SJCRH30 (cell line): Measurements from ENCODE around the gene DEFB129. TPM values are rescaled to one million over a fixed set of nuclear protein-coding genes. Genes with fewer than 3 reads are reported as not detected.

Source experiments
- total RNA-seq: library from RNA; depleted of rRNA; stranded (reverse); fragments of >200 nt; shearing (Covaris generic); gene quantifications from 2 replicates; pipeline ENCODE4 v1.2.3, GENCODE V29; 2014; rRNA removed

The DEFB129 gene
- total RNA-seq, 1 experiment from 2014 or later, result not detected

Other genes starting within 250 kb of the DEFB129 start
- gene DEFB125, start 139.6 kb upstream of the DEFB129 start, total RNA-seq, result not detected in 2 replicates
- not detected in 2 replicates for gene DEFB126, start 84.7 kb upstream of the DEFB129 start, total RNA-seq
- gene DEFB127, start 69.8 kb upstream of the DEFB129 start, total RNA-seq, result not detected in 2 replicates
- not detected in 2 replicates for gene DEFB128, start 37.5 kb upstream of the DEFB129 start, total RNA-seq
- gene DEFB132, start 30.5 kb downstream of the DEFB129 start, total RNA-seq, result not detected in 2 replicates
- gene C20orf96, start 63.5 kb downstream of the DEFB129 start, total RNA-seq, result 1.5 and 2.3 TPM in 2 replicates
- gene ZCCHC3, start 70.3 kb downstream of the DEFB129 start, total RNA-seq, result 44.8 and 46.5 TPM in 2 replicates
- gene SOX12, start 98.3 kb downstream of the DEFB129 start, total RNA-seq, result 12.7 TPM in 2 replicates
- gene NRSN2, start 119.9 kb downstream of the DEFB129 start, total RNA-seq, result 13.2 and 14.9 TPM in 2 replicates
- 11.3 and 12.4 TPM in 2 replicates for gene TRIB3, start 153.5 kb downstream of the DEFB129 start, total RNA-seq
- gene RBCK1, start 181.0 kb downstream of the DEFB129 start, total RNA-seq, result 26.1 and 28.5 TPM in 2 replicates
- 31.8 and 33.0 TPM in 2 replicates for gene TBC1D20, start 235.3 kb downstream of the DEFB129 start, total RNA-seq